MM.1S (cell line): Measurements from ENCODE around the gene MYBPC2.

Source experiments
- EZH2 ChIP-seq: fragments of 300-600 bp; sonication (generic); optimal IDR thresholded peaks from 2 replicates; pipeline ENCODE3; 2017; ENCODE audit warnings: low read depth, mild to moderate bottlenecking, antibody characterized with exemption, low read length, mixed read lengths
- EZH2phosphoT487 ChIP-seq: fragments of 300-600 bp; sonication (generic); IDR thresholded peaks from 2 replicates; pipeline ENCODE4 v1.6.1; 2018; ENCODE audit warnings: antibody characterized with exemption, low read length
- TF ChIP-seq, protein P1 (sequence below): fragments of 300-600 bp; sonication (generic); IDR thresholded peaks from 2 replicates; pipeline ENCODE4 v1.5.1; 2016; ENCODE audit warnings: antibody characterized with exemption, low read length, mixed read lengths

DNA sequence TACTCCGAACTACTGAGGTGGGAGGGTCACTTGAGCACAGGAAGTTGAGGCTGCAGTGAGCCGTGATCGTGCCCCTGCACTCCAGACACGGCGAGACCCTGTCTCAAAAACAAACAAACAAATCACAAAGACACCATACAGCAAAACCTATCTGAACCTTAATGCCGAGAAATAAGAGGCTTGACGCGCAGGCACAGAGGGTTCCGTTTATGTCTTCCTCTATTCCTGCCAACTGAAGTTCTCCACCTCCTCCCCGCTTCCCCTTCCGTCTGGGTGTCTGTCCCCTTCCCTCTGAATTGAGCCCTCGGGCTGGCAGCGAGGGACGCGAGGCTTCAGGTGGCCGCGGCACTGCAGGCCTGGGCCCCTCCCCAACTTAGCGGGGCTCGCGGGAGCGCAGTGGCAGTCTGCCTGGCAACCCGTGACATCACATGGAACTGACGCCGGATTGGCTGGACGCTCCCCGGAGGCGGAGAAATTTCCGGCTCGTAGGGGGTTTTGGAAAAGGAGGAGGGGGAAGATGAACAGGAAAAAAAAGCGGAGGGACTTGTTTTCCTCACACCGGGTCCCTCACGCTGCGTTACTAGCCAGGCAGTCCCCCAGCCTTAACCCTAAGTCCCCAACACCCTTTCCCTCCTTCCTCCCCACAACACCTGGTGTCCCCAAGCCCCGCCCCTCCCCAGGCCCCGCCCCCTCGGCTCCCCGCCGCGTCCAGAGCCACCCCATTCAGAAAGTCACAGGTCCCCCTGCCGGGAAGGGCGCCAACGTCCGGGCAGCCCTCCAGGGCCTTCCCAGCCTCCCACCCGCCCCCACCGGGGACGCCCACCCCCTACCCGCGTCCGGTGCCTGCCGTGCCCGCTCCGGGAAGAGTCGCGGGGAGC, 1.1 kb upstream of the MYBPC2 start:
- no peak for TF ChIP-seq EZH2
- TF ChIP-seq, protein P1, sequence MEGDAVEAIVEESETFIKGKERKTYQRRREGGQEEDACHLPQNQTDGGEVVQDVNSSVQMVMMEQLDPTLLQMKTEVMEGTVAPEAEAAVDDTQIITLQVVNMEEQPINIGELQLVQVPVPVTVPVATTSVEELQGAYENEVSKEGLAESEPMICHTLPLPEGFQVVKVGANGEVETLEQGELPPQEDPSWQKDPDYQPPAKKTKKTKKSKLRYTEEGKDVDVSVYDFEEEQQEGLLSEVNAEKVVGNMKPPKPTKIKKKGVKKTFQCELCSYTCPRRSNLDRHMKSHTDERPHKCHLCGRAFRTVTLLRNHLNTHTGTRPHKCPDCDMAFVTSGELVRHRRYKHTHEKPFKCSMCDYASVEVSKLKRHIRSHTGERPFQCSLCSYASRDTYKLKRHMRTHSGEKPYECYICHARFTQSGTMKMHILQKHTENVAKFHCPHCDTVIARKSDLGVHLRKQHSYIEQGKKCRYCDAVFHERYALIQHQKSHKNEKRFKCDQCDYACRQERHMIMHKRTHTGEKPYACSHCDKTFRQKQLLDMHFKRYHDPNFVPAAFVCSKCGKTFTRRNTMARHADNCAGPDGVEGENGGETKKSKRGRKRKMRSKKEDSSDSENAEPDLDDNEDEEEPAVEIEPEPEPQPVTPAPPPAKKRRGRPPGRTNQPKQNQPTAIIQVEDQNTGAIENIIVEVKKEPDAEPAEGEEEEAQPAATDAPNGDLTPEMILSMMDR, result no peak
- TF ChIP-seq EZH2phosphoT487, result no peak
